Measurements from ENCODE around the gene KMT5B. TPM values are rescaled to one million over a fixed set of nuclear protein-coding genes. Genes with fewer than 3 reads are reported as not detected.

Gene KMT5B
- total and polyA plus RNA-seq, 2 of the 13 experiments (the other 11 are each of a cell fraction or from before 2014, with no cell fraction given) = 17.6 to 23.7 TPM

DNA sequence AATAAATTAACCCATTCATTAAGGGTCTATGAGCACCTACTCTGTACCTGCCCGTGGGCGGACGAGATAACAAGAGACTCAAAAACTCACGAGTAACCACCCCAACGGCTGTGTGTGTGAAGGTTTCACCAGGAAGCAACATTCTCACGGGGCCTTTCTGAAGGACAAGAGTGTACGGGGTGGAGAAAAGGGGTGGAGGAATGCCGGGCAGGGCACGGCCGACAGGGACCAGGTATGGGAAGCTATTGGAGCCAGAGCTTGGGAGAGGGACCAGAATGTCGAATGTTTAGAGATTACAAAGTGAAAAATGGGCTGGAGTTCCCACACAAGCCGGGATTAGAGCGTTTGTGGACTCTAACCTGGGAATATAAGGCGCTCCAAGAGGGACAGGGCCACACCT lies 1.6 kb downstream of the KMT5B start:
- Histone ChIP-seq H3K27me3 (ENCODE audit: control insufficient read depth in 1 of 2, insufficient read depth in 2 of 2, low read length in 2 of 2) (no peaks in the 10 kb centered on the region; a peak in 1 of 5 replicates), H3K27ac (ENCODE audit: extremely low read length, insufficient read depth, low read length) (peak overlapping the region; percentile 19), H3K4me2 (ENCODE audit: low read depth, low read length) (peak overlapping the region; percentile 93), H4K20me1 (ENCODE audit: insufficient read depth, low read length) (peaks cover 34% of the 10 kb centered on the region), H2AFZ (ENCODE audit: low read length) (no peak overlapping the region), H3K36me3 (replicated peaks in 1 of 2; ENCODE audit: control insufficient read depth in 1 of 2, insufficient read depth in 2 of 2, low read length in 2 of 2) (no peaks in the 10 kb centered on the region), H3K4me3 (replicated peaks in 1 of 3; ENCODE audit: insufficient read depth in 1 of 3, low read depth in 2 of 3, low read length in 3 of 3) (peak overlapping the region; percentile 74 to 96 (median 85)), H3K9me3 (ENCODE audit: low read length) (no peaks in the 10 kb centered on the region), H3K9ac (ENCODE audit: insufficient read depth, low read depth, low read length) (peak overlapping the region; percentile 69), H3K79me2 (ENCODE audit: insufficient read depth, low read length) (peaks cover 60% of the 10 kb centered on the region), H3K4me1 (ENCODE audit: insufficient read depth, low read length) (peaks cover 75% of the 10 kb centered on the region)
- POLR2A ChIA-PET = interaction anchor here (1.3 to 2.4 kb wide), 3 partner anchors 65 to 88 kb away, joined by 3 to 12 read pairs (median 8); no protein-coding TSS in a partner anchor
- in situ Hi-C loops (cut with HindIII; ENCODE audit: extremely low pct_ligation_motif_present, low pct_unique_long_range_greater_than_20kb) (loop anchor here (5.0 kb wide), 1 partner anchor 86 kb away; no protein-coding TSS in a partner anchor), intact Hi-C loops (cut with micrococcal nuclease; ENCODE audit: unreplicated experiment) (no loop called here)
- no TSS peak for BruUV-seq (replicated peaks)
- TF ChIP-seq TBX2 (CRISPR knock-in tag; IDR thresholded peaks at IDR 0.05; ENCODE audit: borderline replicate concordance) (peak; percentile 46; the same call in 1 of the 2 replicates), RBFOX2 (IDR thresholded peaks at IDR 0.05; ENCODE audit: low read depth, low read length) (0 out of 2 replicates have a peak, but pooled peaks have one; percentile 5), U2AF2 (IDR thresholded peaks at IDR 0.05; ENCODE audit: low read depth, low read length) (no peak)
- no peak for FAIRE-seq
- CTCF ChIA-PET (ENCODE audit: low intra/inter-chr PET ratio, low total read pairs) = no interaction called here
- no peak for DNase-seq (ENCODE audit: low spot score)
- no peak for ATAC-seq
- 14% methylated on average over 14 of the region's 14 CpGs for WGBS (ENCODE audit: low lambda C conversion rate)

DNA sequence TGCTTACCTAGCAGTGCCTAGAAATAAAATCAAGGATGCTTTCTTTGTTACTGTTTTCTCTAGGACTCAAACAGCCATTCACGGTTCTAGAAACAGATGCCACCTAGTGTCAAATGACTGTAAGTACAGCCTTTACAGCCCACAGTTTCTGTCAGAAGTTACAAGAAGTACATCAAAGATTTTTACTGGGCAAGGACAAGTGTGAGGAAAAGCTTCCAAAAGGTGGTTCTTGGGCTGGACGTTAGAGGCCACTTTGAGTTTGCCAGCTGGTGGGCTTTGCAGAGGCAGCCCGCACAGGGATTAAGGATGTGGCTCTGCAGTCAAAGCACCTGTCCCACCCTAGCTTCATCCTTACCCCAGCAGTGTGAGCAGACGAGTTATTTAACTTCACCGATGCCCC lies 6.9 kb downstream of the KMT5B start:
- in situ Hi-C loops (cut with HindIII; ENCODE audit: extremely low pct_ligation_motif_present, low pct_unique_long_range_greater_than_20kb) = loop anchor here (10.0 kb wide), 1 partner anchor 131 kb away; no protein-coding TSS in a partner anchor
- ATAC-seq = peak; percentile 36
- Histone ChIP-seq H3K9ac (ENCODE audit: insufficient read depth, low read depth, low read length) (no peak overlapping the region), H3K27me3 (ENCODE audit: control insufficient read depth in 1 of 2, insufficient read depth in 2 of 2, low read length in 2 of 2) (no peaks in the 10 kb centered on the region), H4K20me1 (ENCODE audit: insufficient read depth, low read length) (peaks cover 45% of the 10 kb centered on the region), H3K4me3 (replicated peaks in 1 of 3; ENCODE audit: insufficient read depth in 1 of 3, low read depth in 2 of 3, low read length in 3 of 3) (no peak overlapping the region), H3K79me2 (ENCODE audit: insufficient read depth, low read length) (peaks cover 96% of the 10 kb centered on the region), H3K27ac (ENCODE audit: extremely low read length, insufficient read depth, low read length) (no peak overlapping the region), H3K4me1 (ENCODE audit: insufficient read depth, low read length) (peaks cover 79% of the 10 kb centered on the region), H3K4me2 (ENCODE audit: low read depth, low read length) (no peak overlapping the region), H2AFZ (ENCODE audit: low read length) (no peak overlapping the region), H3K9me3 (ENCODE audit: low read length) (no peaks in the 10 kb centered on the region), H3K36me3 (replicated peaks in 1 of 2; ENCODE audit: control insufficient read depth in 1 of 2, insufficient read depth in 2 of 2, low read length in 2 of 2) (peaks cover 0 to 1% of the 10 kb centered on the region in 2 experiments; a peak in 1 of 5 replicates)
- peak; percentile 74 for DNase-seq (ENCODE audit: low spot score)
- ChIA-PET CTCF (ENCODE audit: low intra/inter-chr PET ratio, low total read pairs) (interaction anchor here (1.5 kb wide), 1 partner anchor 130 kb away, joined by 5 read pairs; no protein-coding TSS in a partner anchor), POLR2A (interaction anchor here (2.0 kb wide), 1 partner anchor 59 kb away, joined by 5 read pairs; no protein-coding TSS in a partner anchor)
- FAIRE-seq = peak; percentile 84
- 36% methylated on average over 5 of the region's 5 CpGs for whole genome bisulfite sequencing (ENCODE audit: low lambda C conversion rate)
- no TSS peak for BruUV-seq (replicated peaks)
- intact Hi-C loops (cut with micrococcal nuclease; ENCODE audit: unreplicated experiment) = loop anchor here (1.0 to 5.0 kb wide), 2 partner anchors 100 to 129 kb away; no protein-coding TSS in a partner anchor
- TF ChIP-seq FOXA3 (CRISPR knock-in tag; IDR thresholded peaks at IDR 0.05) = 0 out of 2 replicates have a peak, but pooled peaks have one; percentile 21
- TF ChIP-seq ELF1 (CRISPR knock-in tag; IDR thresholded peaks at IDR 0.05) = 0 out of 2 replicates have a peak, but pooled peaks have one; percentile 13
- 0 out of 2 replicates have a peak, but pooled peaks have one; percentile 20 for TF ChIP-seq BCL6 (CRISPR knock-in tag; IDR thresholded peaks at IDR 0.05)
- TF ChIP-seq, protein P1, sequence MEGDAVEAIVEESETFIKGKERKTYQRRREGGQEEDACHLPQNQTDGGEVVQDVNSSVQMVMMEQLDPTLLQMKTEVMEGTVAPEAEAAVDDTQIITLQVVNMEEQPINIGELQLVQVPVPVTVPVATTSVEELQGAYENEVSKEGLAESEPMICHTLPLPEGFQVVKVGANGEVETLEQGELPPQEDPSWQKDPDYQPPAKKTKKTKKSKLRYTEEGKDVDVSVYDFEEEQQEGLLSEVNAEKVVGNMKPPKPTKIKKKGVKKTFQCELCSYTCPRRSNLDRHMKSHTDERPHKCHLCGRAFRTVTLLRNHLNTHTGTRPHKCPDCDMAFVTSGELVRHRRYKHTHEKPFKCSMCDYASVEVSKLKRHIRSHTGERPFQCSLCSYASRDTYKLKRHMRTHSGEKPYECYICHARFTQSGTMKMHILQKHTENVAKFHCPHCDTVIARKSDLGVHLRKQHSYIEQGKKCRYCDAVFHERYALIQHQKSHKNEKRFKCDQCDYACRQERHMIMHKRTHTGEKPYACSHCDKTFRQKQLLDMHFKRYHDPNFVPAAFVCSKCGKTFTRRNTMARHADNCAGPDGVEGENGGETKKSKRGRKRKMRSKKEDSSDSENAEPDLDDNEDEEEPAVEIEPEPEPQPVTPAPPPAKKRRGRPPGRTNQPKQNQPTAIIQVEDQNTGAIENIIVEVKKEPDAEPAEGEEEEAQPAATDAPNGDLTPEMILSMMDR (CRISPR knock-in tag; IDR thresholded peaks at IDR 0.05) = peak; percentile 82
- no peak for TF ChIP-seq ZNF20 (CRISPR knock-in tag; IDR thresholded peaks at IDR 0.05)
- TF ChIP-seq ZNF263 (CRISPR knock-in tag; IDR thresholded peaks at IDR 0.05) = no peak
- TF ChIP-seq ZNF605 (CRISPR knock-in tag; IDR thresholded peaks at IDR 0.05) = no peak
- TF ChIP-seq RAD21 (CRISPR knock-in tag; IDR thresholded peaks at IDR 0.05) = 0 out of 2 replicates have a peak, but pooled peaks have one; percentile 25
- TF ChIP-seq, protein P2, sequence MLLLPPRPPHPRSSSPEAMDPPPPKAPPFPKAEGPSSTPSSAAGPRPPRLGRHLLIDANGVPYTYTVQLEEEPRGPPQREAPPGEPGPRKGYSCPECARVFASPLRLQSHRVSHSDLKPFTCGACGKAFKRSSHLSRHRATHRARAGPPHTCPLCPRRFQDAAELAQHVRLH (CRISPR knock-in tag; IDR thresholded peaks at IDR 0.05; ENCODE audit: borderline replicate concordance, low read depth) = no peak
- TF ChIP-seq, protein P3, sequence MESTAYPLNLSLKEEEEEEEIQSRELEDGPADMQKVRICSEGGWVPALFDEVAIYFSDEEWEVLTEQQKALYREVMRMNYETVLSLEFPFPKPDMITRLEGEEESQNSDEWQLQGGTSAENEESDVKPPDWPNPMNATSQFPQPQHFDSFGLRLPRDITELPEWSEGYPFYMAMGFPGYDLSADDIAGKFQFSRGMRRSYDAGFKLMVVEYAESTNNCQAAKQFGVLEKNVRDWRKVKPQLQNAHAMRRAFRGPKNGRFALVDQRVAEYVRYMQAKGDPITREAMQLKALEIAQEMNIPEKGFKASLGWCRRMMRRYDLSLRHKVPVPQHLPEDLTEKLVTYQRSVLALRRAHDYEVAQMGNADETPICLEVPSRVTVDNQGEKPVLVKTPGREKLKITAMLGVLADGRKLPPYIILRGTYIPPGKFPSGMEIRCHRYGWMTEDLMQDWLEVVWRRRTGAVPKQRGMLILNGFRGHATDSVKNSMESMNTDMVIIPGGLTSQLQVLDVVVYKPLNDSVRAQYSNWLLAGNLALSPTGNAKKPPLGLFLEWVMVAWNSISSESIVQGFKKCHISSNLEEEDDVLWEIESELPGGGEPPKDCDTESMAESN (CRISPR knock-in tag; conservative IDR thresholded peaks at IDR 0.05) = no peak
- peak; percentile 73 for TF ChIP-seq SMC3 (IDR thresholded peaks at IDR 0.05; ENCODE audit: low read length)
- peak; percentile 77 for TF ChIP-seq STAG1 (CRISPR knock-in tag; IDR thresholded peaks at IDR 0.05)
- TF ChIP-seq NR3C1 (CRISPR knock-in tag; IDR thresholded peaks at IDR 0.05) = no peak

All from HepG2 (cell line).